K562 (cell line): ENCODE results near the gene C19orf47. TPM values are rescaled to one million over a fixed set of nuclear protein-coding genes. Genes with fewer than 3 reads are reported as not detected.

Experiments
- BCOR ChIP-seq: fragments of 450-650 bp; IDR thresholded peaks from 2 replicates; pipeline ENCODE4 v1.6.1; 2016
- BHLHE40 ChIP-seq: IDR thresholded peaks from 2 replicates; pipeline ENCODE4 v1.6.1; 2011; ENCODE audit warnings: low read length, improper control_type of control experiment
- CBFA2T2 ChIP-seq: fragments of 450-650 bp; conservative IDR thresholded peaks from 2 replicates; pipeline ENCODE4 v1.6.1; 2017; ENCODE audit warnings: mild to moderate bottlenecking
- CREB3L1 ChIP-seq: fragments of 450-650 bp; IDR thresholded peaks from 2 replicates; pipeline ENCODE4 v1.6.1; 2014; ENCODE audit warnings: low read depth, mild to moderate bottlenecking, moderate library complexity, borderline replicate concordance
- DLX4 ChIP-seq: fragments of 250-450 bp; sonication (Bioruptor Pico); IDR thresholded peaks from 2 replicates; pipeline ENCODE4 v1.6.1; 2021; ENCODE audit warnings: mild to moderate bottlenecking
- EHMT2 ChIP-seq: fragments of 450-650 bp; IDR thresholded peaks from 2 replicates; pipeline ENCODE4 v1.6.1; 2018; ENCODE audit warnings: antibody characterized with exemption
- FOS ChIP-seq: IDR thresholded peaks from 3 replicates; pipeline ENCODE4 v1.6.1; 2011; ENCODE audit not compliant: insufficient read length; ENCODE audit errors: extremely low read depth
- HDAC3 ChIP-seq: fragments of 450-650 bp; IDR thresholded peaks from 2 replicates; pipeline ENCODE4 v1.6.1; 2018; ENCODE audit warnings: borderline replicate concordance, mild to moderate bottlenecking, moderate library complexity; ENCODE audit not compliant: partially characterized antibody
- IFI16 ChIP-seq: fragments of 250-450 bp; sonication (Bioruptor Pico); IDR thresholded peaks from 2 replicates; pipeline ENCODE4 v2.1.2; 2022; ENCODE audit warnings: mild to moderate bottlenecking, inconsistent platforms
- KDM5B ChIP-seq: fragments of 200-600 bp; sonication (generic); IDR thresholded peaks from 2 replicates; pipeline ENCODE4 v1.6.1; 2012; ENCODE audit warnings: low read depth, mild to moderate bottlenecking, moderate library complexity, low read length, control low read depth, inconsistent platforms; ENCODE audit not compliant: insufficient replicate concordance
- KLF13 ChIP-seq: fragments of 450-650 bp; IDR thresholded peaks from 2 replicates; pipeline ENCODE4 v1.6.1; 2016; ENCODE audit warnings: missing genetic modification characterization, low read depth, mild to moderate bottlenecking, missing compliant biosample characterization, moderate library complexity, borderline replicate concordance
- KLF16 ChIP-seq: IDR thresholded peaks from 2 replicates; pipeline ENCODE4 v1.6.1; 2016; ENCODE audit warnings: antibody characterized with exemption
- MTA1 ChIP-seq: fragments of 450-650 bp; IDR thresholded peaks from 2 replicates; pipeline ENCODE4 v1.6.1; 2017; ENCODE audit warnings: borderline replicate concordance
- NCOR1 ChIP-seq: fragments of 450-650 bp; IDR thresholded peaks from 2 replicates; pipeline ENCODE4 v1.6.1; 2016; ENCODE audit warnings: mild to moderate bottlenecking, moderate library complexity
- NFIC ChIP-seq: fragments of 450-650 bp; IDR thresholded peaks from 2 replicates; pipeline ENCODE4 v1.6.1; 2017; ENCODE audit warnings: mild to moderate bottlenecking, inconsistent platforms
- NR2C1 ChIP-seq, 2 experiments: fragments of 450-650 bp; IDR thresholded peaks; 2 replicates each; pipeline ENCODE4 v1.6.1; 2017; ENCODE audit warnings: mild to moderate bottlenecking in 2 of 2, antibody characterized with exemption in 1 of 2, inconsistent platforms in 1 of 2, missing compliant biosample characterization in 1 of 2, missing genetic modification characterization in 1 of 2
- POLR2G ChIP-seq: fragments of 200-400 bp; formaldehyde crosslinking; IDR thresholded peaks from 2 replicates; pipeline ENCODE4 v1.6.1; 2017; ENCODE audit warnings: low read depth, mild to moderate bottlenecking, antibody characterized with exemption, low read length, moderate library complexity
- SETDB1 ChIP-seq: IDR thresholded peaks from one replicate; pipeline ENCODE4 v1.6.1; 2012; ENCODE audit warnings: low read length, control low read depth, inconsistent platforms
- ZBTB2 ChIP-seq: fragments of 450-650 bp; IDR thresholded peaks from 2 replicates; pipeline ENCODE4 v1.6.1; 2016; ENCODE audit warnings: antibody characterized with exemption
- ZKSCAN3 ChIP-seq: fragments of 250-450 bp; sonication (Bioruptor Pico); IDR thresholded peaks from 2 replicates; pipeline ENCODE4 v1.4.0; 2020
- ZNF324 ChIP-seq: fragments of 250-450 bp; sonication (Bioruptor Pico); IDR thresholded peaks from 2 replicates; pipeline ENCODE4 v1.4.0; 2020; ENCODE audit warnings: mild to moderate bottlenecking
- ZNF398 ChIP-seq: fragments of 250-450 bp; sonication (Bioruptor Pico); IDR thresholded peaks from 2 replicates; pipeline ENCODE4 v1.8.0; 2021; ENCODE audit warnings: moderate library complexity, mild to moderate bottlenecking, inconsistent platforms
- ZNF436 ChIP-seq: fragments of 250-450, 450-650 bp; sonication (Bioruptor Pico); formaldehyde crosslinking; IDR thresholded peaks from 2 replicates; pipeline ENCODE4 v1.7.0; 2020; ENCODE audit warnings: mild to moderate bottlenecking
- polyA plus RNA-seq, 8 experiments: library from polyadenylated mRNA; depleted of rRNA in 4 of 8; stranded (reverse) in 5 of 8; unstranded in 3 of 8; fragments of >200 nt; fragmentation: Nextera tagmentation in 2 of 8; fragmentation: Illumina TruSeq in 1 of 8; extraction: Ambion mirVana in 2 of 8; extraction: Trizol in 1 of 8; gene quantifications; 2 replicates each; pipeline versions ENCODE4 v1.2.1 to v1.2.3, GENCODE V29; 2011 to 2014; ENCODE audit warnings: inconsistent platforms in 1 of 8, missing spikeins in 1 of 8
- total RNA-seq, 7 experiments: library from RNA; depleted of rRNA in 6 of 7; stranded (reverse); fragments of >200 nt in 6 of 7; fragmentation: Illumina TruSeq in 2 of 7; extraction: Trizol in 2 of 7; gene quantifications; 2 replicates each; pipeline versions ENCODE4 v1.2.1 to v1.2.3, GENCODE V29; 2011 to 2021; ENCODE audit warnings: low replicate concordance in 1 of 7

The C19orf47 gene
- total and polyA plus RNA-seq, 9 of the 15 experiments (the other 6 are each of a cell fraction or from before 2014, with no cell fraction given) = 0.08 to 26.1 (median 14.7) TPM

GRCh38 chr19:40370997-40371801 lies 23.0 kb upstream of the C19orf47 start (continued):
- TF ChIP-seq CBFA2T2 = peak; percentile 78
- peak; percentile 41; the same call in 1 of the 2 replicates for TF ChIP-seq KLF13 (tag)
- TF ChIP-seq BHLHE40 = peak; percentile 46; the same call in 1 of the 2 replicates
- TF ChIP-seq ZBTB2 = 0 out of 2 replicates have a peak, but pooled peaks have one; percentile 12
- no peak for TF ChIP-seq KDM5B
- TF ChIP-seq DLX4 (CRISPR knock-in tag) = no peak
- TF ChIP-seq NFIC = peak; percentile 30; the same call in 1 of the 2 replicates
- no peak for TF ChIP-seq HDAC3
- peak; percentile 67 for TF ChIP-seq KLF16
- 0 out of 2 replicates have a peak, but pooled peaks have one; percentile 31 for TF ChIP-seq EHMT2
- no peak for TF ChIP-seq ZKSCAN3 (CRISPR knock-in tag)
- peak; percentile 96 for TF ChIP-seq ZNF436 (CRISPR knock-in tag)
- TF ChIP-seq ZNF324 = no peak
- TF ChIP-seq SETDB1 = no peak
- no peak for TF ChIP-seq CREB3L1
- TF ChIP-seq POLR2G = 0 out of 2 replicates have a peak, but pooled peaks have one; percentile 30
- no peak for TF ChIP-seq NR2C1 (IDR thresholded peaks at IDR 0.05)
- 0 out of 2 replicates have a peak, but pooled peaks have one; percentile 12 for TF ChIP-seq NR2C1 (tag; IDR thresholded peaks at IDR 0.05)
- no peak for TF ChIP-seq MTA1
- no peak for TF ChIP-seq ZNF398 (CRISPR knock-in tag)
- TF ChIP-seq FOS = no peak
- TF ChIP-seq NCOR1 = peak; percentile 67
- TF ChIP-seq IFI16 (CRISPR knock-in tag) = no peak
- TF ChIP-seq BCOR = peak; percentile 92
